ENCODE measurements around the gene P3H4. TPM values are rescaled to one million over a fixed set of nuclear protein-coding genes. Genes with fewer than 3 reads are reported as not detected.
A peak's percentile ranks its signal among the peaks of the same experiment; 100 is the strongest.

P3H4 gene
- total RNA-seq, 1 donor from 2014 or later: 12.8 TPM

GRCh38 chr17:41823141-41823524, 11.4 kb upstream of the P3H4 start:
- DNase-seq (ENCODE audit: low spot score) (no peak), ATAC-seq (no peak)
- intact Hi-C loops (cut with DNase I): no loop called here

GRCh38 chr17:41822216-41823140, 10.7 kb upstream of the P3H4 start:
- no peak for DNase-seq (ENCODE audit: low spot score)
- intact Hi-C loops (cut with DNase I): no loop called here
- no peak for ATAC-seq

GRCh38 chr17:41821776-41822175, 10.0 kb upstream of the P3H4 start:
- no peak for DNase-seq (ENCODE audit: low spot score)
- ATAC-seq: no peak
- intact Hi-C loops (cut with DNase I): no loop called here

GRCh38 chr17:41818024-41818423, 6.3 kb upstream of the P3H4 start:
- intact Hi-C loops (cut with DNase I): no loop called here
- ATAC-seq (no peak), DNase-seq (ENCODE audit: low spot score) (no peak)

- DNase-seq (ENCODE audit: low spot score): no peak
- intact Hi-C loops (cut with DNase I): no loop called here
- no peak for ATAC-seq
Measured at GRCh38 chr17:41816637-41817320, 5.0 kb upstream of the P3H4 start.

GRCh38 chr17:41814195-41814594, 2.4 kb upstream of the P3H4 start:
- intact Hi-C loops (cut with DNase I): no loop called here
- DNase-seq (ENCODE audit: low spot score): no peak

GRCh38 chr17:41813699-41814124, 2.0 kb upstream of the P3H4 start:
- DNase-seq (ENCODE audit: low spot score) (no peak), ATAC-seq (no peak)
- intact Hi-C loops (cut with DNase I): no loop called here

More at GRCh38 chr17:41814195-41814594, 2.4 kb upstream of the P3H4 start:
- ATAC-seq: no peak

GRCh38 chr17:41813152-41813680, 1.5 kb upstream of the P3H4 start:
- ATAC-seq (no peak), DNase-seq (ENCODE audit: low spot score) (no peak)
- intact Hi-C loops (cut with DNase I): no loop called here

- intact Hi-C loops (cut with DNase I): no loop called here
- ATAC-seq: peak; percentile 84
- peak; percentile 85 for DNase-seq (ENCODE audit: low spot score)
Measured at GRCh38 chr17:41812381-41813151, 817 bp upstream of the P3H4 start, which contains the start of gene FKBP10. Gene FKBP10, plus strand, starts transcription at chr17:41813004. Its CDS starts 31 bp downstream, at chr17:41813035.

- DNase-seq (ENCODE audit: low spot score) (no peak), ATAC-seq (no peak)
- intact Hi-C loops (cut with DNase I): no loop called here
Measured at GRCh38 chr17:41810659-41811548, 845 bp downstream of the P3H4 start.

- no peak for DNase-seq (ENCODE audit: low spot score)
- intact Hi-C loops (cut with DNase I): no loop called here
- no peak for ATAC-seq
Measured at GRCh38 chr17:41806685-41807445, 4.9 kb downstream of the P3H4 start.

GRCh38 chr17:41803049-41804020, 8.4 kb downstream of the P3H4 start:
- no peak for DNase-seq (ENCODE audit: low spot score)
- intact Hi-C loops (cut with DNase I): no loop called here
- no peak for ATAC-seq

GRCh38 chr17:41801374-41802271, 10.1 kb downstream of the P3H4 start:
- ATAC-seq: peak; percentile 91
- intact Hi-C loops (cut with DNase I): loop anchor here (2.0 kb wide), 1 partner anchor 65 kb away; no protein-coding TSS in a partner anchor
- peak; percentile 91 for DNase-seq (ENCODE audit: low spot score)

- ATAC-seq (peak; percentile 49), DNase-seq (ENCODE audit: low spot score) (no peak)
- intact Hi-C loops (cut with DNase I): loop anchor here (2.0 kb wide), 1 partner anchor 64 kb away; no protein-coding TSS in a partner anchor
Measured at GRCh38 chr17:41800601-41801373, 11.0 kb downstream of the P3H4 start.

GRCh38 chr17:41799366-41799765, 12.4 kb downstream of the P3H4 start:
- DNase-seq (ENCODE audit: low spot score): no peak
- ATAC-seq: no peak
- intact Hi-C loops (cut with DNase I): no loop called here
